Fibroblast of the aortic adventitia (primary cell): ENCODE results near the gene ADARB2. TPM values are rescaled to one million over a fixed set of nuclear protein-coding genes. Genes with fewer than 3 reads are reported as not detected.
"Not testable (repeated sequence)": the region's sequence is repeated elsewhere in the genome, so short reads cannot be mapped to it uniquely, and the experiment has no call there.

Experiments
- DNase-seq: peaks from one replicate; pipeline ENCODE4 v3.0.0-alpha.2; 2010; ENCODE audit warnings: low read depth
- H3K4me3 ChIP-seq: 2 replicates; pipeline ENCODE4 v1.5.1; 2011; ENCODE audit warnings: low read depth, mild to moderate bottlenecking, control low read depth, low read length, moderate library complexity
- total RNA-seq: library from RNA; depleted of rRNA; stranded (reverse); fragments of >200 nt; gene quantifications from 2 replicates; pipeline ENCODE4 v1.2.3, GENCODE V29; 2012; ENCODE audit warnings: low replicate concordance
- TF ChIP-seq, protein P1 (sequence below): IDR thresholded peaks from 2 replicates; pipeline ENCODE4 v1.5.1; 2011; ENCODE audit warnings: mild to moderate bottlenecking, low read length, control low read depth, inconsistent platforms; ENCODE audit not compliant: insufficient read depth

The ADARB2 gene
- total RNA-seq, 1 donor, result not detected

DNA sequence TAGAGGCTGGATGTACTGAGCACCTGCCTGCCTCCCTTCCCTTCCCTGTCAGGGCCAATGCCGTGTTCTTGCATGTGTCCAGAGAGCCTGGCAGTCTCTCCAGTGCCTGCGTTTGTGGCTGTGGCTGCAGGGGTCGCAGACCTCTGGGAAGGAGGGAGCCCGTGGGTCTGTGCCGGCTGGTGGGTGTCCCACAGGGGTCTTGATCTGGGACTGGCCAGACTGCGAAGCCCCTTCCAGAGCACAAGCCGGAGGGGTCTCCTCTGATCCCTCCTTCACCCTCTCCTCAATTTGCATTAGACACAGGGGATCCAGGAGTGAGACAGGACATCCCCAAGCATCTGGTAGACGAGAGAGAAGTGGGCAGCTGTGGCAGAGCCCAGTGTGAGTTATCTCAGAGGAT lies 199.2 kb downstream of the ADARB2 start:
- TF ChIP-seq, protein P1, sequence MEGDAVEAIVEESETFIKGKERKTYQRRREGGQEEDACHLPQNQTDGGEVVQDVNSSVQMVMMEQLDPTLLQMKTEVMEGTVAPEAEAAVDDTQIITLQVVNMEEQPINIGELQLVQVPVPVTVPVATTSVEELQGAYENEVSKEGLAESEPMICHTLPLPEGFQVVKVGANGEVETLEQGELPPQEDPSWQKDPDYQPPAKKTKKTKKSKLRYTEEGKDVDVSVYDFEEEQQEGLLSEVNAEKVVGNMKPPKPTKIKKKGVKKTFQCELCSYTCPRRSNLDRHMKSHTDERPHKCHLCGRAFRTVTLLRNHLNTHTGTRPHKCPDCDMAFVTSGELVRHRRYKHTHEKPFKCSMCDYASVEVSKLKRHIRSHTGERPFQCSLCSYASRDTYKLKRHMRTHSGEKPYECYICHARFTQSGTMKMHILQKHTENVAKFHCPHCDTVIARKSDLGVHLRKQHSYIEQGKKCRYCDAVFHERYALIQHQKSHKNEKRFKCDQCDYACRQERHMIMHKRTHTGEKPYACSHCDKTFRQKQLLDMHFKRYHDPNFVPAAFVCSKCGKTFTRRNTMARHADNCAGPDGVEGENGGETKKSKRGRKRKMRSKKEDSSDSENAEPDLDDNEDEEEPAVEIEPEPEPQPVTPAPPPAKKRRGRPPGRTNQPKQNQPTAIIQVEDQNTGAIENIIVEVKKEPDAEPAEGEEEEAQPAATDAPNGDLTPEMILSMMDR, result no peak
- no peak for DNase-seq
- H3K4me3 ChIP-seq, result no peak overlapping the region

DNA sequence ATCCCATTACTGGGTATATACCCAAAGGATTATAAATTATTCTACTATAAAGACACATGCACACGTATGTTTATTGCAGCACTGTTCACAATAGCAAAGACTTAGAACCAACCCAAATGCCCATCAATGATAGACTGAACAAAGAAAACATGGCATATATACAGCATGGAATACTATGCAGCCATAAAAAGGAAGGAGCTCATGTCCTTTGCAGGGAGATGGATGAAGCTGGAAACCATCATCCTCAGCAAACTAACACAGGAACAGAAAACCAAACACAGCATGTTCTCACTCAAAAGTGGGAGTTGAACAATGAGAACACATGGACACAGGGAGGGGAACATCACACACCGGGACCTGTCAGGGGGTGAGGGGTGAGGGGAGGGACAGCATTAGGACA lies 199.9 kb downstream of the ADARB2 start:
- not testable (repeated sequence) for H3K4me3 ChIP-seq, DNase-seq

DNA sequence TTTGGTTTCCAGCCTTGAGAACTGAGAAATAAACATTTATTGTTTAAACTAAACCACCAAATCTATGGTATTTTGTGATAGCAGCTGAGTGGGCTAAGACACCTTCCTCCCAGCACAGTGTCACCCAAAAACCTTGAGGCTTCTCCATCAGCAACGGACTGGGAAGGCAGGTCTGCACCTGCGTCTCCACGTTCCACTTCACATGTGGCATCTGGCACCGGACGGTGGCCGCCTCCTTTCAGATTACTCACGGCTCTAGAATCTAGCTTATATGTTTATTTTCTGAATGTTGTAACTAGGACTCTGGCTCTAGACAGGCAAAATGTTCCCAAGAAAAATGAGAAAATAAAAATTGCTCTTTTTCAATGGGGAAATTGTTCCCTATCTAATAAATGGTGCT lies 201.0 kb downstream of the ADARB2 start:
- TF ChIP-seq, protein P1, result no peak
- no peak overlapping the region for H3K4me3 ChIP-seq
- DNase-seq, result no peak

DNA sequence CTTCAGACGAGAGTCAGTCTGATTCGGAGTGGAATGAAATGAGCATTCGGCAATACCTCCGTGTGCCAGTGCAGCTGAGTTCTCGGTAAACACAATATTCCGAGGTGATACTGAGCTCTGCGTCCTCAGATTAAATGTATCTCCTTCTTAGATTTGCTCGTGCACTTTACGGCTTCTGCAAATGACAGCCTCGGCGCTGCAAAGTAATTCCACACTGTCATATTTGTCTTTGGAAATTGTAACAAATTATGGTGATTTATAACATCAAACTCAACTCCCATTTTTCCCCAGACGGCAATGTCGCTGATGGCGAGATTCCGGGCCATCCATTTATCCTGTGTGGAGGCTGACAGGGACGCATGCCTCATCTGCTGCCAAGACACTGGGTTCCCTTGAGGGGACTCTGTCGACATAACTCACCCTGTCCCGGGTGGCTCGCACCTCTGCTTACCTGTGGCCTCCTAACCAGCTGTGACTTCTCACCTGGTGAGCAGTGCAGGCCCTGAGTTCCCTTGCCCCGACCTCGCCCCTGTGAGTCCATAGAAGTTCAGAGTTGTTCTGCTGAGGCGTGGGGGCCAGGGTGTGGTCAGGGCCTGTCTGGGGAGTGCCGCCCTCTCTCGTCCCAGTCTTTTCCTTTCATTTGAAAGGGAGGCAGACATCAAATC lies 201.9 kb downstream of the ADARB2 start:
- TF ChIP-seq, protein P1, result no peak
- DNase-seq, result no peak
- no peak overlapping the region for H3K4me3 ChIP-seq

DNA sequence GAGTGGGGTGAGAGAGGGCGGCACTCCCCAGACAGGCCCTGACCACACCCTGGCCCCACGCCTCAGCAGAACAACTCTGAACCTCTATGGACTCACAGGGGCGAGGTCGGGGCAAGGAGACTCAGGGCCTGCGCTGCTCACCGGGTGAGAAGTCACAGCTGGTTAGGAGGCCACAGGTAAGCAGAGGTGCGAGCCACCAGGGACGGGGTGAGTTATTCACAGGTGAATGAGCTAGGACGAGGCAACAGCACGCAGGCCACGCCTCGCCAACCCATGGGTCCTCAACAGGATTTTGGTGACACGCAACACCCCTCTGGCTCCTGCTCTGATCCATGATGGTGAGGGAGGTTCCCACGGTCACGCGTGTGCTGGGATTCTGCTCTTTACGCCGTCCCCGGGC lies 202.5 kb downstream of the ADARB2 start:
- TF ChIP-seq, protein P1, result no peak
- H3K4me3 ChIP-seq, result no peak overlapping the region
- DNase-seq, result no peak

DNA sequence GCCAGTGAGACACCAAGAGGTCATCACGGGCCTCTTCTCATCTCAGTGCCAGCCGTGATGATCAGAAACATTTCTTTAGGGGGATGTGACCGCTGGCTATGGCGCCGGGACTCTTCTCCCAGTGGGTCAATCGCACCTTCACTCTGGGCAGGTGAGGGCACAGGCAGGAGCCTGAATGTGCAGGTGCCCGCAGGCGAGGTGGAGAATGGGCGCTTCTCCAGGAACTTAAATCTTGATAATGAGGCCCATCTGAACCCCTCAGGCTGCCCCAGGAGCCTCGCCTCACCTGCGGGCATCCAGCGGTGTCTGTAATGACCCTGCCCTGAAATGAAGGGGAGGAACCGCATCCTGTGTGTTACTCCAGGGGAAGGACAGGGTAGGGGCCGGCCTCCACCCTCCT lies 204.7 kb downstream of the ADARB2 start:
- no peak for DNase-seq
- H3K4me3 ChIP-seq, result no peak overlapping the region
- TF ChIP-seq, protein P1, result no peak

DNA sequence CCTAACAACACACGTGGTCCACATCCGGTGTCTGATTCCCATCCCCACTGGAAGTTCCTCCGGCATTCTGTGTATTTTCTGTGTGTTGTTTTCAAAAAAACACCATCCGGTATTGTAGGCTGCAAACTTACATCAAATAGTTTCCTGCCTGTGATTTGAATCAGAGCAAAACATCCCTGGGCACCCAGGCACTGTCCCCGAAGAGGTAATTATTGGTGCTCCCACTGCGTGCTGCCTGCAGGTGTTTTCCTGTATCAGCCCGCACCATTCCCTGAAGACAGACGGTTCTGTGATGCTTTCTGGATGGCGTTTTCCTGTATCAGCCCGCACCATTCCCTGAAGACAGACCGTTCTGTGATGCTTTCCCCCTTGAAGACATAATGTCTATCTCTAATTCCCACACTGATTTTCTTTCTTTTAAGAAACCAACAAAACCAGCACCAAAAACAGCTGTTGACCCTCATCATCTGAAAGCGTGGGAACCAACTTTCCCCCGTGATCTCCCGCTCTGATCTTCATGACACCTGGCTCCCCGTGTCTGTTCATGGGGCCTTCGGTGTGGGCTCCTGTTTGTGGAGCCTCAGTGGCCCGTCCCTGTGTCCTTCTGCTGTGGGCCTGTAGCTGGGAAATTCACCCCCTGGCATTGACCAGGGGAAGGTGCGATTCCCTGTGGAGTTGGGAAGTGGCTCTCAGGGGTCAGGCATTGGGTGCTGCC lies 205.3 kb downstream of the ADARB2 start:
- H3K4me3 ChIP-seq, result no peak overlapping the region
- TF ChIP-seq, protein P1, result no peak
- no peak for DNase-seq
